PC-3 (cell line): ENCODE results near the gene ASCC3.

ENCODE experiments used
- CTCF ChIP-seq: fragments of 300-600 bp; sonication (generic); conservative IDR thresholded peaks from 2 replicates; pipeline ENCODE4 v1.5.1; 2017; ENCODE audit warnings: antibody characterized with exemption, low read depth, mild to moderate bottlenecking, low read length
- EZH2 ChIP-seq: fragments of 300-600 bp; sonication (generic); IDR thresholded peaks from one replicate; pipeline ENCODE4 v1.6.1; 2017; ENCODE audit warnings: antibody characterized with exemption, mild to moderate bottlenecking, low read length; ENCODE audit not compliant: unreplicated experiment
- EZH2phosphoT487 ChIP-seq: fragments of 300-600 bp; sonication (generic); IDR thresholded peaks from 2 replicates; pipeline ENCODE4 v1.6.1; 2018; ENCODE audit warnings: mild to moderate bottlenecking, antibody characterized with exemption, low read length, borderline replicate concordance

- no peak for TF ChIP-seq EZH2phosphoT487
- TF ChIP-seq CTCF: no peak
- no peak for TF ChIP-seq EZH2
These were observed 209.4 kb downstream of the ASCC3 start for GRCh38 chr6:100671740-100672139.
